Naive thymus-derived CD4-positive, alpha-beta T cell (primary cell): ENCODE measurements around the gene SIK3. TPM values are rescaled to one million over a fixed set of nuclear protein-coding genes. Genes with fewer than 3 reads are reported as not detected.

Experiments
- ATAC-seq: fragments of 150-1000 bp; cut with Tn5 transposase; 2 replicates; pipeline ENCODE4 v1.10.0; 2021; ENCODE audit warnings: mild to moderate bottlenecking, moderate library complexity
- CTCF ChIA-PET: fragments of 350-600 bp; sonication (Branson Sonifier 250); formaldehyde crosslinking; loops from one replicate; lab custom pipeline; 2021; ENCODE audit warnings: antibody characterized with exemption; lab: Charles Lee
- POLR2A ChIA-PET: fragments of 350-600 bp; sonication (Branson Sonifier 250); formaldehyde crosslinking; loops from one replicate; lab custom pipeline; 2021; ENCODE audit warnings: antibody characterized with exemption, inconsistent platforms; lab: Charles Lee
- DNase-seq, 9 donors: peaks; one replicate each; pipeline versions ENCODE4 v3.0.0 to v3.0.0-alpha.2; 2020 to 2022; ENCODE audit warnings: mixed read lengths in 1 of 9
- H3K27ac ChIP-seq: one replicate; pipeline ENCODE4 v1.7.0; 2013; ENCODE audit warnings: mild to moderate bottlenecking, low read depth, low read length, moderate library complexity
- H3K27me3 ChIP-seq, 2 donors: one replicate each; pipeline ENCODE4 v1.7.0; 2013; ENCODE audit warnings: low read length in 2 of 2, mild to moderate bottlenecking in 2 of 2, moderate library complexity in 2 of 2; ENCODE audit not compliant: control insufficient read depth in 2 of 2, insufficient read depth in 2 of 2
- H3K36me3 ChIP-seq, 3 experiments: 1 replicate in 2 of 3; 2 replicates in 1 of 3; pipeline ENCODE4 v1.7.0; 2013; ENCODE audit warnings: low read length in 3 of 3, mild to moderate bottlenecking in 3 of 3, moderate library complexity in 1 of 3; ENCODE audit not compliant: insufficient read depth in 3 of 3, control insufficient read depth in 2 of 3
- H3K4me1 ChIP-seq, 2 donors: one replicate each; pipeline ENCODE4 v1.7.0; 2013; ENCODE audit warnings: low read length in 2 of 2, mild to moderate bottlenecking in 2 of 2, moderate library complexity in 1 of 2; ENCODE audit not compliant: control insufficient read depth in 2 of 2, insufficient read depth in 2 of 2
- H3K4me3 ChIP-seq: 2 replicates; pipeline ENCODE4 v1.7.0; 2013; ENCODE audit warnings: mild to moderate bottlenecking, low read length
- H3K9me3 ChIP-seq, 3 experiments: 1 replicate in 2 of 3; 2 replicates in 1 of 3; pipeline ENCODE4 v1.7.0; 2013; ENCODE audit warnings: low read length in 3 of 3; ENCODE audit not compliant: control insufficient read depth in 2 of 3
- H3K27ac Mint-ChIP-seq, 9 donors: one replicate each; pipeline ENCODE4 v1.8.0; 2020 to 2022; ENCODE audit warnings: mixed read lengths in 9 of 9, mild to moderate bottlenecking in 8 of 9, moderate library complexity in 5 of 9, inconsistent platforms in 2 of 9
- H3K27me3 Mint-ChIP-seq, 5 donors: one replicate each; pipeline ENCODE4 v1.8.0; 2021 to 2022; ENCODE audit warnings: mixed read lengths in 5 of 5, mild to moderate bottlenecking in 1 of 5
- H3K36me3 Mint-ChIP-seq, 5 donors: one replicate each; pipeline ENCODE4 v1.8.0; 2020 to 2022; ENCODE audit warnings: mixed read lengths in 5 of 5, mild to moderate bottlenecking in 3 of 5, inconsistent platforms in 1 of 5
- H3K4me1 Mint-ChIP-seq, 7 donors: one replicate each; pipeline ENCODE4 v1.8.0; 2020 to 2022; ENCODE audit warnings: mixed read lengths in 7 of 7, mild to moderate bottlenecking in 3 of 7, inconsistent platforms in 1 of 7
- H3K4me3 Mint-ChIP-seq, 10 donors: one replicate each; pipeline ENCODE4 v1.8.0; 2020 to 2022; ENCODE audit warnings: mild to moderate bottlenecking in 10 of 10, mixed read lengths in 10 of 10, moderate library complexity in 6 of 10, inconsistent platforms in 2 of 10
- H3K9me3 Mint-ChIP-seq, 11 donors: one replicate each; pipeline ENCODE4 v1.8.0; 2020 to 2022; ENCODE audit warnings: mixed read lengths in 11 of 11, mild to moderate bottlenecking in 4 of 11, inconsistent platforms in 1 of 11, moderate library complexity in 1 of 11
- intact Hi-C, 2 donors: fragments of 100-400 bp; cut with micrococcal nuclease; formaldehyde crosslinking; loops; one replicate each; pipeline ENCODE4 v1.15.1; 2023
- polyA plus RNA-seq, 2 donors: library from polyadenylated mRNA; unstranded; fragments of 300-500 nt; fragmentation: Illumina TruSeq; gene quantifications; one replicate each; pipeline ENCODE4 v1.2.3, GENCODE V29; 2021
- total RNA-seq, 6 experiments: library from RNA in 5 of 6; stranded (reverse) in 5 of 6; gene quantifications; 1 replicate in 5 of 6; 2 replicates in 1 of 6; pipeline ENCODE4 v1.2.3 and lab custom pipeline; 2021 to 2026

Gene SIK3
- total and polyA plus RNA-seq, 7 experiments from 2014 or later: 13.3 to 85.2 (median 64.4) TPM

DNA sequence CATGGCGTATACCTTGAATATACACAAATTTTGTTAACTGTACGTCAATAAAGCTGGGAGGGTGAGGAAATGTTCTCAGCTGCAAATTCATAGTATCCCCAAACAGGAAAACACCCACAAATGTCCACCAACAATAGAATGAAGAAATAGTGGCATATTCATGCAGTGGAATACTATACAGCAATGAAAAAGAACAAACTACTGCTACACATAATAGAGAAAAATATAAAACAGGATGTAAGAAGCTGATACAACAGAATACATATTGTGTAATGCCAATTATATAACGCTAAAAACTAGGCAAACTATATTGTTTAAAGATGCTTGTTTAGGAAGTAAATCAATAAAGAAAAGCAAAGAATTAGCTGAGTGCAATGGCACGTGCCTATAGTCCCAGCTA lies 81.5 kb downstream of the SIK3 start:
- H3K27ac Mint-ChIP-seq: no peak overlapping the region
- ATAC-seq (no peak), DNase-seq (no peak)
- Histone ChIP-seq H3K27ac (no peak overlapping the region), H3K4me3 (no peak overlapping the region), H3K4me1 (peaks cover 13 to 22% of the 10 kb centered on the region in 2 donors), H3K27me3 (no peaks in the 10 kb centered on the region), H3K9me3 (no peaks in the 10 kb centered on the region), H3K36me3 (no peaks in the 10 kb centered on the region)
- CTCF ChIA-PET: interaction anchor here (0.6 to 1.0 kb wide), 3 partner anchors 9 to 80 kb away, joined by 3 read pairs; no protein-coding TSS in a partner anchor
- H3K4me1 Mint-ChIP-seq: peaks cover 32 to 42% (median 36%) of the 10 kb centered on the region in 7 donors
- H3K9me3 Mint-ChIP-seq: no peaks in the 10 kb centered on the region
- intact Hi-C loops: no loop called here
- no peak overlapping the region for H3K4me3 Mint-ChIP-seq
- no peaks in the 10 kb centered on the region for H3K27me3 Mint-ChIP-seq
- POLR2A ChIA-PET: no interaction called here
- H3K36me3 Mint-ChIP-seq: peaks cover 0 to 11% (median 4%) of the 10 kb centered on the region in 5 donors

DNA sequence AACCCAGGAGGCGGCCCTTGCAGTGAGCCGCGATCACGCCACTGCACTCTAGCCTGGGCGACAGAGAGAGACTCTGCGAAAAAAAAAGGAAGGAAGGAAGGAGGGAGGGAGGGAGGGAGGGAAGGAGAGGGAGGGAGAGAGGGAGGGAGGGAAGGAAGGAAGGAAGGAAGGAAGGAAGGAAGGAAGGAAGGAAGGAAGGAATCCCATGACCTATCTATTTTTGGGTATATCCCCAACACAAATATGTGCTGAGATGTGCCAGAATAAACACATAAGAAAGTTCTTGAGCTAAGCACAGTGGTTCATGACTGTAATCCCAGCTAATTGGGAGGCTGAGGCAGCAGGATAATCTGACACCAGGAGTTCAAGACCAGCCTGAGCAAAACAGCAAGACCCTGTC lies 82.0 kb downstream of the SIK3 start:
- ATAC-seq (no peak), DNase-seq (no peak)
- Histone ChIP-seq H3K27me3 (no peaks in the 10 kb centered on the region), H3K4me3 (no peak overlapping the region), H3K36me3 (no peaks in the 10 kb centered on the region), H3K27ac (no peak overlapping the region), H3K9me3 (no peaks in the 10 kb centered on the region), H3K4me1 (peaks cover 13 to 20% of the 10 kb centered on the region in 2 donors)
- Mint-ChIP-seq H3K27me3 (no peaks in the 10 kb centered on the region), H3K4me3 (no peak overlapping the region), H3K4me1 (peaks cover 29 to 39% (median 33%) of the 10 kb centered on the region in 7 donors), H3K9me3 (no peaks in the 10 kb centered on the region), H3K36me3 (peaks cover 0 to 11% (median 4%) of the 10 kb centered on the region in 5 donors), H3K27ac (no peak overlapping the region)
- intact Hi-C loops: no loop called here
- POLR2A ChIA-PET: no interaction called here
- CTCF ChIA-PET: interaction anchor here (0.6 kb wide), 1 partner anchor 8 kb away, joined by 3 read pairs; no protein-coding TSS in a partner anchor

DNA sequence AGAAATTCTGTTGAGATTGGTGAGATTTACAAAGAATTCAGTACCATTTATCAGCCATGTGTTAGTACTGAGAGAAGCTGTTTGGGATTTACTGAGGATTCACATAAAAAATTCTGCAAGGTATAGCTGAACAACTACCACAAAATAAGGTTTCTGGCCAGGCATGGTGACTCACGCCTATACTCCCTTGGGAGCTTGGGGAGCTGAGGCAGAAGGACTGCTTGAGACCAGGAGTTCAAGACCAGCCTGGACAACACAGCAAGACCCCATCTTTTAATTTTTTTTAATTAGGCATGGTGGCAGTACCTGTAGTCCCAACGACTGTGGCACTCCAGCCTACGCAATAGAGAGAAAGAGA lies 86.7 kb downstream of the SIK3 start:
- intact Hi-C loops: no loop called here
- peaks cover 0 to 12% of the 10 kb centered on the region in 2 donors for H3K4me1 ChIP-seq
- Mint-ChIP-seq H3K9me3 (no peaks in the 10 kb centered on the region), H3K4me3 (no peak overlapping the region), H3K36me3 (peaks cover 0 to 7% (median 1%) of the 10 kb centered on the region in 5 donors), H3K27ac (peak overlapping the region in 1 of 9 donors; percentile 60), H3K27me3 (no peaks in the 10 kb centered on the region), H3K4me1 (peaks cover 20 to 28% (median 25%) of the 10 kb centered on the region in 7 donors)
- CTCF ChIA-PET: no interaction called here
- no peaks in the 10 kb centered on the region for H3K9me3 ChIP-seq
- ATAC-seq (no peak), DNase-seq (no peak)
- H3K27ac ChIP-seq: no peak overlapping the region
- POLR2A ChIA-PET: no interaction called here
- H3K4me3 ChIP-seq: no peak overlapping the region
- H3K36me3 ChIP-seq: no peaks in the 10 kb centered on the region
- no peaks in the 10 kb centered on the region for H3K27me3 ChIP-seq

DNA sequence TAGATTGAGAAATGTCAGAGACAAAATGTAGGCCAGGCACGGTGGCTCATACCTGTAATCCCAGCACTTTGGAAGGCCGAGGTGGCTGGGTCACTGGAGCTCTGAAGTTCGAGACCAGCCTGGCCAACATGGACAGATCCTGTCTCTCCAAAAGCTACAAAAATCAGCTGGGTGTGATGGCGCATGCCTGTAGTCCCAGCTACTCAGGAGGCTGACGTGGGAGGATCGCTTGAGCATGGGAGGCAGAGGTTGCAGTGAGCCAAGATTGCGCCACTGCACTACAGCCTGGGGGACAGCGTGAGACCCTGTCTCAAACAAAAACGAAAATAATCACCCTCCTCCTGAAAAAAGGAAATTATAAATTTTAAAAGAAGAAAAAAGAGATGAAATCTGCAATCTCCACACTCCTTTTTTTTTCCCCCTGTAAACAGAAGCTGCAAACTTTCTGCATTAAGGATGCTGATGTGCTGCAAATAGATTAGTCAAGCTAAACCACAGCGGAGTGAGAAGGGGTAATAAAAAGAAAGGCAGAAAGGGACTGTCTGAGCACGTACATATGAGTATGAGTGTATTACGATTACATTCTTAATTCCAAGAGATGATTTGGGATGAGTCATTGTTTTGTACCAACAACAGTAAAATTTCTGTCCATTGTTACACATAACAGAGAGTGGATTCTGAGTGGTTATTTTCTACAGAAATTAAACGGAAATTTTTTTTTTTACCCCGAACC lies 87.3 kb downstream of the SIK3 start:
- Mint-ChIP-seq H3K9me3 (no peaks in the 10 kb centered on the region), H3K27me3 (no peaks in the 10 kb centered on the region), H3K4me3 (no peak overlapping the region), H3K36me3 (peaks cover 0 to 9% (median 4%) of the 10 kb centered on the region in 5 donors), H3K27ac (peak overlapping the region in 1 of 9 donors; percentile 60), H3K4me1 (peaks cover 26 to 33% (median 30%) of the 10 kb centered on the region in 7 donors)
- Histone ChIP-seq H3K4me3 (no peak overlapping the region), H3K27me3 (no peaks in the 10 kb centered on the region), H3K4me1 (peaks cover 0 to 18% of the 10 kb centered on the region in 2 donors), H3K27ac (no peak overlapping the region), H3K36me3 (no peaks in the 10 kb centered on the region), H3K9me3 (no peaks in the 10 kb centered on the region)
- DNase-seq (no peak), ATAC-seq (no peak)
- POLR2A ChIA-PET: interaction anchor here (0.6 kb wide), 1 partner anchor 41 kb away, joined by 4 read pairs; no protein-coding TSS in a partner anchor
- CTCF ChIA-PET: no interaction called here
- intact Hi-C loops: no loop called here

DNA sequence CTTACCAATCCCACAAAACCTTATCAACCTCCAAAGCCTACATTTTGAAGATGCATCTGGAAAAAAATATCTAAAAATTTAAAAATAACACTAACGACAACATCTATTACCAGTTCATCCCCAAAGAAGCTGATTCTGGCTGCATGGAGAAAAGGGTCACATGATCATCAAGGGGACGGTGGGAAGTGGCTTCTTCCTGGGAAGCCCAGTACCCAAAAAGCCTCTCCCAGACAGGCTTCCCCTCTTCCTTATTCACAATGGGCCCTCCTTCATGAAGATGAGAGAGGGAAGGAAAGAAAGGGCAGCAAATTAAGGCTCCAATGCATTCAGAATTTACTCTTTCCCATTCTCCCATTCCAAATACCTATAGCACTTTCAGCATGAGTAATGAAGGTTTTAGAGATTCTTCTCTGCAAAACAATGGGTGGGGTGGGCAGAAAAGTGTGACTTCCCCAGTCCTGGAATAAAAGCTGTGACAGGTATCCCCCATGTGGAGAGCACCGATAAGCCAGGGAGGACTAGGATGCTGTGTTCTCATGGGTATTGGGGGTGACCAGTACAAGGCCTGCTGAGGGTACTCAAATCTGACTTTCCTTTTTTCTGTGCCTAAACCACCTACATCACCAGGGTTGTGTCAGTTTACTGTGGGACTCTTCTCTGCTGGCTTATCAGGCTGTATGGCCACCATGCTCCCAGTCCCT lies 88.2 kb downstream of the SIK3 start:
- no peaks in the 10 kb centered on the region for H3K9me3 ChIP-seq
- no peak overlapping the region for H3K27ac ChIP-seq
- H3K27me3 ChIP-seq: no peaks in the 10 kb centered on the region
- ChIA-PET POLR2A (interaction anchor here (0.6 kb wide), 1 partner anchor 40 kb away, joined by 4 read pairs; no protein-coding TSS in a partner anchor), CTCF (no interaction called here)
- H3K4me1 ChIP-seq: peaks cover 0 to 19% of the 10 kb centered on the region in 2 donors
- Mint-ChIP-seq H3K9me3 (no peaks in the 10 kb centered on the region), H3K4me3 (no peak overlapping the region), H3K4me1 (peaks cover 31 to 42% (median 38%) of the 10 kb centered on the region in 7 donors), H3K27me3 (no peaks in the 10 kb centered on the region), H3K36me3 (peaks cover 0 to 9% (median 4%) of the 10 kb centered on the region in 5 donors), H3K27ac (peak overlapping the region in 2 of 9 donors; percentile 38 to 62)
- intact Hi-C loops: no loop called here
- H3K36me3 ChIP-seq: no peaks in the 10 kb centered on the region
- ATAC-seq: no peak
- H3K4me3 ChIP-seq: no peak overlapping the region
- DNase-seq: no peak

DNA sequence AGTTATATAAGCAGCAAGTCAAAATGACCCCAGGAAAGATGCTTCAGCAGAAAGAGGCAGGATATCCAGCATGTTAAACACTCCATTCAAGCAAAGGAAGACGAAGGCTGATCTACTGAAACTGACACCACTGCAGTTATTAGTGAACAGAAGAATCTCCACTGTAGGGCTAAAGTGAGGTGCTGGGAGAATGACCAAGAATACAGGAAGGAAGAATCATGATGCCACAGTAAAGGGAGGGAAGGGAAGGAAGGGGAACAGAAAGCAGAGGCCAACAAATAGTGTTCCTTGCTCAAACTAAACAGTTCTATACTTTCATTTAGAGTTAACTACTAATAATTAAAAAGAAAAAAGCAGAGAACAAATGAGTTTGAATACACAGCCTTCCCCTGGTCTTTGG lies 92.5 kb downstream of the SIK3 start:
- intact Hi-C loops: no loop called here
- DNase-seq (no peak), ATAC-seq (peak; percentile 49)
- Histone ChIP-seq H3K36me3 (no peaks in the 10 kb centered on the region), H3K4me3 (no peak overlapping the region), H3K4me1 (peaks cover 0 to 35% of the 10 kb centered on the region in 2 donors), H3K9me3 (no peaks in the 10 kb centered on the region), H3K27ac (no peak overlapping the region), H3K27me3 (no peaks in the 10 kb centered on the region)
- ChIA-PET CTCF (no interaction called here), POLR2A (no interaction called here)
- Mint-ChIP-seq H3K27ac (peak overlapping the region in 3 of 9 donors; percentile 2 to 45 (median 18)), H3K4me3 (no peak overlapping the region), H3K27me3 (no peaks in the 10 kb centered on the region), H3K4me1 (peaks cover 30 to 72% (median 57%) of the 10 kb centered on the region in 7 donors), H3K36me3 (peaks cover 4 to 19% (median 4%) of the 10 kb centered on the region in 5 donors), H3K9me3 (no peaks in the 10 kb centered on the region)
